HepG2 (cell line): ENCODE data around the gene RER1. TPM values are rescaled to one million over a fixed set of nuclear protein-coding genes. Genes with fewer than 3 reads are reported as not detected.

Source experiments
- HOXA5 ChIP-seq: sonication (generic); formaldehyde crosslinking; IDR thresholded peaks from 2 replicates; pipeline ENCODE4 v1.4.0; 2020; ENCODE audit warnings: missing genetic modification reagents
- MEIS1 ChIP-seq: sonication (generic); formaldehyde crosslinking; IDR thresholded peaks from 2 replicates; pipeline ENCODE4 v1.9.0; 2021; ENCODE audit warnings: mild to moderate bottlenecking, missing genetic modification reagents, moderate library complexity, borderline replicate concordance
- NFE2L1 ChIP-seq: sonication (generic); formaldehyde crosslinking; IDR thresholded peaks from 2 replicates; pipeline ENCODE4 v1.4.0; 2020; ENCODE audit warnings: missing genetic modification reagents, mild to moderate bottlenecking, borderline replicate concordance
- PHF20 ChIP-seq: sonication (generic); formaldehyde crosslinking; IDR thresholded peaks from 2 replicates; pipeline ENCODE4 v1.5.0; 2020; ENCODE audit warnings: mild to moderate bottlenecking, missing genetic modification reagents
- SP140L ChIP-seq: sonication (generic); formaldehyde crosslinking; IDR thresholded peaks from 2 replicates; pipeline ENCODE4 v1.4.0; 2020; ENCODE audit warnings: missing genetic modification reagents, borderline replicate concordance
- U2AF2 ChIP-seq: fragments of 200-400 bp; formaldehyde crosslinking; IDR thresholded peaks from 2 replicates; pipeline ENCODE4 v1.6.1; 2017; ENCODE audit warnings: low read depth, mild to moderate bottlenecking, low read length
- WIZ ChIP-seq: sonication (generic); formaldehyde crosslinking; IDR thresholded peaks from 2 replicates; pipeline ENCODE4 v1.5.1; 2020; ENCODE audit warnings: mild to moderate bottlenecking, missing genetic modification reagents
- XBP1 ChIP-seq: sonication (generic); formaldehyde crosslinking; IDR thresholded peaks from 2 replicates; pipeline ENCODE4 v1.5.0; 2020; ENCODE audit warnings: missing genetic modification reagents
- ZNF577 ChIP-seq: sonication (generic); formaldehyde crosslinking; IDR thresholded peaks from 2 replicates; pipeline ENCODE4 v1.4.0; 2020; ENCODE audit warnings: mild to moderate bottlenecking, low read depth, missing genetic modification reagents, borderline replicate concordance
- ZNF660 ChIP-seq: sonication (generic); formaldehyde crosslinking; IDR thresholded peaks from 2 replicates; pipeline ENCODE4 v1.5.1; 2020; ENCODE audit warnings: mild to moderate bottlenecking, low read depth, missing genetic modification reagents, borderline replicate concordance
- ZNF7 ChIP-seq: IDR thresholded peaks from 2 replicates; pipeline ENCODE4 v1.6.1; 2016; ENCODE audit warnings: missing biosample characterization, missing genetic modification reagents
- ZNF713 ChIP-seq: sonication (generic); formaldehyde crosslinking; IDR thresholded peaks from 2 replicates; pipeline ENCODE4 v1.4.0; 2020; ENCODE audit warnings: mild to moderate bottlenecking, missing genetic modification reagents
- ZNF850 ChIP-seq: sonication (generic); formaldehyde crosslinking; conservative IDR thresholded peaks from 2 replicates; pipeline ENCODE4 v1.9.0; 2021; ENCODE audit warnings: mild to moderate bottlenecking, missing genetic modification reagents
- ZSCAN29 ChIP-seq: sonication (generic); formaldehyde crosslinking; conservative IDR thresholded peaks from 2 replicates; pipeline ENCODE4 v1.4.0; 2020; ENCODE audit warnings: mild to moderate bottlenecking, missing genetic modification reagents
- polyA plus RNA-seq, 8 experiments: library from polyadenylated mRNA; depleted of rRNA in 3 of 8; stranded (reverse) in 7 of 8; unstranded in 1 of 8; fragments of >200 nt; fragmentation: Illumina TruSeq in 4 of 8; extraction: Trizol in 4 of 8; gene quantifications; 2 replicates each; pipeline versions ENCODE4 v1.2.1 to v1.2.3, GENCODE V29; 2011 to 2016; ENCODE audit warnings: low read depth in 4 of 8, missing spikeins in 1 of 8, mixed read lengths in 1 of 8; ENCODE audit not compliant: insufficient read depth in 1 of 8
- total RNA-seq, 5 experiments: library from RNA; depleted of rRNA; stranded (reverse); fragments of >200 nt; fragmentation: Illumina TruSeq; extraction: Trizol; gene quantifications; 2 replicates each; pipeline ENCODE4 v1.2.3, GENCODE V29; 2016; ENCODE audit warnings: low read depth in 1 of 5
- TF ChIP-seq, protein P1 (sequence below): sonication (generic); formaldehyde crosslinking; IDR thresholded peaks from 2 replicates; pipeline ENCODE4 v1.4.0; 2020; ENCODE audit warnings: missing genetic modification reagents
- TF ChIP-seq, protein P2 (sequence below): sonication (generic); formaldehyde crosslinking; IDR thresholded peaks from 2 replicates; pipeline ENCODE4 v1.8.0; 2022; ENCODE audit warnings: missing genetic modification reagents, mild to moderate bottlenecking, inconsistent platforms, borderline replicate concordance
- TF ChIP-seq, protein P3 (sequence below): sonication (generic); formaldehyde crosslinking; IDR thresholded peaks from 2 replicates; pipeline ENCODE4 v1.4.0; 2020; ENCODE audit warnings: missing genetic modification reagents
- TF ChIP-seq, protein P4 (sequence below): sonication (generic); formaldehyde crosslinking; IDR thresholded peaks from 2 replicates; pipeline ENCODE4 v1.4.0; 2020; ENCODE audit warnings: mild to moderate bottlenecking, missing genetic modification reagents

The RER1 gene
- total and polyA plus RNA-seq, 2 of the 13 experiments (the other 11 are each of a cell fraction or from before 2014, with no cell fraction given), result 128 to 164 TPM

DNA sequence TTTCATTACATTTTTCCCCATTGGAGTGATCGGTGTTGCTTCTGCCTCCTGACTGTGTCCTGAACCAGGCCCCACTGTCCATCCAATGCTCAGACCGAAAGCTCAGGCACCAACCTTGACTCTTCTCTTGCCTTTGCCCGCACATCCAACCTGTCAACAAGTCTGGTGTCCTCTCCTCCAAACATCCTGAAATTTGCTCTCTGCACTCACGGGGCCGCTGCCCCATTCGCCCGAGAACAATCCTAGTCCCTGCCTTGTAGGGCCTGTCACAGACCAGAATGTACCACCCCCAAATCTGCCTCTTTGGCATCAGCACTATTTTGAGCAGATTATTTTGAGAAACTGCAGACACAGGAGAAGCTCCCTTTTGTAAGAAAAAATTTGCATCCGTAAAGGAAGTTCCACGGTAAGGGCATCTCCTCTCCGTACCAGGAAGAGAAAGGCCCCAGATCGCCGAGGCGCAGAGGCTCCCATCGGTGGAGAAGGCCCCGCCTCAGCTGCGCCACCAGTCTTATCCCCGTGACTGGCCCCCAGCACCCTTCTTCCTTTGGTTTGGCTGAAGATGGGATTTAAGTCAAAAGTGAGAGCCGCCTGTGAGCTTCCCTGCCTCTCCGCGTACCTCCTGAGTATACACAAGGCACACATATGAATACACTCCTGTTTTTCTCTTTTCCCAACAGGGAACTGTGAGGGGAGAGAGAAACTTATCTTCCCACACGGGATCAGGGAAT lies 7.3 kb upstream of the RER1 start (continued):
- TF ChIP-seq, protein P1, sequence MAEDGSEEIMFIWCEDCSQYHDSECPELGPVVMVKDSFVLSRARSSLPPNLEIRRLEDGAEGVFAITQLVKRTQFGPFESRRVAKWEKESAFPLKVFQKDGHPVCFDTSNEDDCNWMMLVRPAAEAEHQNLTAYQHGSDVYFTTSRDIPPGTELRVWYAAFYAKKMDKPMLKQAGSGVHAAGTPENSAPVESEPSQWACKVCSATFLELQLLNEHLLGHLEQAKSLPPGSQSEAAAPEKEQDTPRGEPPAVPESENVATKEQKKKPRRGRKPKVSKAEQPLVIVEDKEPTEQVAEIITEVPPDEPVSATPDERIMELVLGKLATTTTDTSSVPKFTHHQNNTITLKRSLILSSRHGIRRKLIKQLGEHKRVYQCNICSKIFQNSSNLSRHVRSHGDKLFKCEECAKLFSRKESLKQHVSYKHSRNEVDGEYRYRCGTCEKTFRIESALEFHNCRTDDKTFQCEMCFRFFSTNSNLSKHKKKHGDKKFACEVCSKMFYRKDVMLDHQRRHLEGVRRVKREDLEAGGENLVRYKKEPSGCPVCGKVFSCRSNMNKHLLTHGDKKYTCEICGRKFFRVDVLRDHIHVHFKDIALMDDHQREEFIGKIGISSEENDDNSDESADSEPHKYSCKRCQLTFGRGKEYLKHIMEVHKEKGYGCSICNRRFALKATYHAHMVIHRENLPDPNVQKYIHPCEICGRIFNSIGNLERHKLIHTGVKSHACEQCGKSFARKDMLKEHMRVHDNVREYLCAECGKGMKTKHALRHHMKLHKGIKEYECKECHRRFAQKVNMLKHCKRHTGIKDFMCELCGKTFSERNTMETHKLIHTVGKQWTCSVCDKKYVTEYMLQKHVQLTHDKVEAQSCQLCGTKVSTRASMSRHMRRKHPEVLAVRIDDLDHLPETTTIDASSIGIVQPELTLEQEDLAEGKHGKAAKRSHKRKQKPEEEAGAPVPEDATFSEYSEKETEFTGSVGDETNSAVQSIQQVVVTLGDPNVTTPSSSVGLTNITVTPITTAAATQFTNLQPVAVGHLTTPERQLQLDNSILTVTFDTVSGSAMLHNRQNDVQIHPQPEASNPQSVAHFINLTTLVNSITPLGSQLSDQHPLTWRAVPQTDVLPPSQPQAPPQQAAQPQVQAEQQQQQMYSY (CRISPR knock-in tag), result no peak
- TF ChIP-seq U2AF2, result no peak
- TF ChIP-seq MEIS1 (CRISPR knock-in tag), result peak; percentile 59; the same call in 1 of the 2 replicates
- TF ChIP-seq, protein P2, sequence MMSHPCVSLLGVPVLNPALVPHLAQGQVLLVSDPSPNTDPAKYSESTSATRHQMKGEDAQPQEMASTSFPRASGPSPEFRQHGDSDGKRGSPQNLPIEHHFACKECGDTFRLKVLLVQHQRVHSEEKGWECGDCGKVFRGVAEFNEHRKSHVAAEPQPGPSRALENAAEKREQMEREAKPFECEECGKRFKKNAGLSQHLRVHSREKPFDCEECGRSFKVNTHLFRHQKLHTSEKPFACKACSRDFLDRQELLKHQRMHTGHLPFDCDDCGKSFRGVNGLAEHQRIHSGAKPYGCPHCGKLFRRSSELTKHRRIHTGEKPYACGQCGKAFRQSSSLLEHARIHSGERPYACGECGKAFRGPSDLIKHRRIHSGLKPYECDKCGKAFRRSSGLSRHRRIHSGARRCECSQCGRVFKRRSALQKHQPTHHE (CRISPR knock-in tag), result no peak
- no peak for TF ChIP-seq ZNF577 (CRISPR knock-in tag)
- no peak for TF ChIP-seq HOXA5 (CRISPR knock-in tag)
- no peak for TF ChIP-seq ZNF850 (CRISPR knock-in tag)
- no peak for TF ChIP-seq ZNF7 (CRISPR knock-in tag)
- no peak for TF ChIP-seq ZNF713 (CRISPR knock-in tag)
- TF ChIP-seq, protein P3, sequence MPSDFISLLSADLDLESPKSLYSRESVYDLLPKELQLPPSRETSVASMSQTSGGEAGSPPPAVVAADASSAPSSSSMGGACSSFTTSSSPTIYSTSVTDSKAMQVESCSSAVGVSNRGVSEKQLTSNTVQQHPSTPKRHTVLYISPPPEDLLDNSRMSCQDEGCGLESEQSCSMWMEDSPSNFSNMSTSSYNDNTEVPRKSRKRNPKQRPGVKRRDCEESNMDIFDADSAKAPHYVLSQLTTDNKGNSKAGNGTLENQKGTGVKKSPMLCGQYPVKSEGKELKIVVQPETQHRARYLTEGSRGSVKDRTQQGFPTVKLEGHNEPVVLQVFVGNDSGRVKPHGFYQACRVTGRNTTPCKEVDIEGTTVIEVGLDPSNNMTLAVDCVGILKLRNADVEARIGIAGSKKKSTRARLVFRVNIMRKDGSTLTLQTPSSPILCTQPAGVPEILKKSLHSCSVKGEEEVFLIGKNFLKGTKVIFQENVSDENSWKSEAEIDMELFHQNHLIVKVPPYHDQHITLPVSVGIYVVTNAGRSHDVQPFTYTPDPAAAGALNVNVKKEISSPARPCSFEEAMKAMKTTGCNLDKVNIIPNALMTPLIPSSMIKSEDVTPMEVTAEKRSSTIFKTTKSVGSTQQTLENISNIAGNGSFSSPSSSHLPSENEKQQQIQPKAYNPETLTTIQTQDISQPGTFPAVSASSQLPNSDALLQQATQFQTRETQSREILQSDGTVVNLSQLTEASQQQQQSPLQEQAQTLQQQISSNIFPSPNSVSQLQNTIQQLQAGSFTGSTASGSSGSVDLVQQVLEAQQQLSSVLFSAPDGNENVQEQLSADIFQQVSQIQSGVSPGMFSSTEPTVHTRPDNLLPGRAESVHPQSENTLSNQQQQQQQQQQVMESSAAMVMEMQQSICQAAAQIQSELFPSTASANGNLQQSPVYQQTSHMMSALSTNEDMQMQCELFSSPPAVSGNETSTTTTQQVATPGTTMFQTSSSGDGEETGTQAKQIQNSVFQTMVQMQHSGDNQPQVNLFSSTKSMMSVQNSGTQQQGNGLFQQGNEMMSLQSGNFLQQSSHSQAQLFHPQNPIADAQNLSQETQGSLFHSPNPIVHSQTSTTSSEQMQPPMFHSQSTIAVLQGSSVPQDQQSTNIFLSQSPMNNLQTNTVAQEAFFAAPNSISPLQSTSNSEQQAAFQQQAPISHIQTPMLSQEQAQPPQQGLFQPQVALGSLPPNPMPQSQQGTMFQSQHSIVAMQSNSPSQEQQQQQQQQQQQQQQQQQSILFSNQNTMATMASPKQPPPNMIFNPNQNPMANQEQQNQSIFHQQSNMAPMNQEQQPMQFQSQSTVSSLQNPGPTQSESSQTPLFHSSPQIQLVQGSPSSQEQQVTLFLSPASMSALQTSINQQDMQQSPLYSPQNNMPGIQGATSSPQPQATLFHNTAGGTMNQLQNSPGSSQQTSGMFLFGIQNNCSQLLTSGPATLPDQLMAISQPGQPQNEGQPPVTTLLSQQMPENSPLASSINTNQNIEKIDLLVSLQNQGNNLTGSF, result no peak
- TF ChIP-seq, protein P4, sequence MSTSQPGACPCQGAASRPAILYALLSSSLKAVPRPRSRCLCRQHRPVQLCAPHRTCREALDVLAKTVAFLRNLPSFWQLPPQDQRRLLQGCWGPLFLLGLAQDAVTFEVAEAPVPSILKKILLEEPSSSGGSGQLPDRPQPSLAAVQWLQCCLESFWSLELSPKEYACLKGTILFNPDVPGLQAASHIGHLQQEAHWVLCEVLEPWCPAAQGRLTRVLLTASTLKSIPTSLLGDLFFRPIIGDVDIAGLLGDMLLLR (CRISPR knock-in tag), result no peak
- no peak for TF ChIP-seq PHF20 (CRISPR knock-in tag)
- TF ChIP-seq ZNF660 (CRISPR knock-in tag), result no peak
- 0 out of 2 replicates have a peak, but pooled peaks have one; percentile 53 for TF ChIP-seq ZSCAN29 (CRISPR knock-in tag)
- TF ChIP-seq WIZ, result no peak
- TF ChIP-seq XBP1 (CRISPR knock-in tag), result no peak
- no peak for TF ChIP-seq SP140L (CRISPR knock-in tag)
- no peak for TF ChIP-seq NFE2L1 (CRISPR knock-in tag)
